Gastrocnemius medialis (tissue), 4 donors: ENCODE data around the gene AUTS2. TPM values are rescaled to one million over a fixed set of nuclear protein-coding genes. Genes with fewer than 3 reads are reported as not detected.

ENCODE experiments used
- ATAC-seq, 2 donors: fragments of 150-250 bp; one replicate each; pipeline ENCODE4 v1.9.1; 2016
- DNase-seq, 2 donors: peaks; one replicate each; pipeline ENCODE4 v3.0.0-alpha.2; 2019
- H3K27ac ChIP-seq, 4 donors: fragments of 200-600 bp; sonication (generic); 1 replicate in 1 of 4; 2 replicates in 3 of 4; pipeline ENCODE4 v1.5.1; 2016 to 2018; ENCODE audit warnings: mild to moderate bottlenecking in 2 of 4, moderate library complexity in 1 of 4
- H3K27me3 ChIP-seq, 3 donors: fragments of 200-600 bp; sonication (generic) in 2 of 3; 1 replicate in 1 of 3; 2 replicates in 2 of 3; pipeline versions ENCODE4 v1.5.1 to v1.6.0; 2016 to 2019; ENCODE audit warnings: mild to moderate bottlenecking in 1 of 3, moderate library complexity in 1 of 3
- H3K36me3 ChIP-seq, 2 donors: fragments of 200-600 bp; sonication (generic) in 1 of 2; one replicate each; pipeline ENCODE4 v1.5.1; 2017 to 2018
- H3K4me1 ChIP-seq, 2 donors: fragments of 200-600 bp; sonication (generic) in 1 of 2; one replicate each; pipeline ENCODE4 v1.5.1; 2016 to 2017; ENCODE audit warnings: mild to moderate bottlenecking in 2 of 2
- H3K4me3 ChIP-seq, 4 donors: fragments of 200-600 bp; sonication (generic) in 3 of 4; 1 replicate in 1 of 4; 2 replicates in 3 of 4; pipeline ENCODE4 v1.5.1; 2016 to 2019; ENCODE audit warnings: mild to moderate bottlenecking in 2 of 4
- H3K9me3 ChIP-seq, 3 donors: fragments of 200-600 bp; sonication (generic) in 2 of 3; 1 replicate in 1 of 3; 2 replicates in 2 of 3; pipeline ENCODE4 v1.5.1; 2016 to 2019
- POLR2A ChIP-seq, 2 donors: fragments of 450-650 bp; IDR thresholded peaks; one replicate each; pipeline ENCODE4 v1.6.1; 2017; ENCODE audit warnings: antibody characterized with exemption in 2 of 2, mild to moderate bottlenecking in 2 of 2, moderate library complexity in 2 of 2
- in situ Hi-C, 4 donors: fragments of 200-750 bp; cut with MboI; loops; one replicate each; pipeline versions ENCODE4 v1.15.0 to v1.8.0; 2017; ENCODE audit warnings: low sequenced_read_pairs in 4 of 4
- intact Hi-C: fragments of 100-400 bp; cut with DNase I; formaldehyde crosslinking; loops from one replicate; pipeline ENCODE4 v1.15.1; 2023; ENCODE audit warnings: low total_unique reads
- total RNA-seq, 4 donors: library from RNA; depleted of rRNA; stranded (reverse); fragments of >200 nt; gene quantifications; one replicate each; pipeline versions ENCODE4 v1.1.0 to v1.2.3, GENCODE V29; 2016
- TF ChIP-seq, protein P1 (sequence below), 5 experiments: fragments of 450-650 bp in 3 of 5; fragments of 200-600 bp in 2 of 5; sonication (generic) in 2 of 5; IDR thresholded peaks in 4 of 5; conservative IDR thresholded peaks in 1 of 5; 1 replicate in 4 of 5; 2 replicates in 1 of 5; pipeline ENCODE4 v1.5.1; 2016 to 2019; ENCODE audit warnings: antibody characterized with exemption in 5 of 5, mild to moderate bottlenecking in 3 of 5, moderate library complexity in 3 of 5

AUTS2 gene
- total RNA-seq, 4 donors from 2014 or later = 2.5 to 16.2 (median 8.5) TPM

DNA sequence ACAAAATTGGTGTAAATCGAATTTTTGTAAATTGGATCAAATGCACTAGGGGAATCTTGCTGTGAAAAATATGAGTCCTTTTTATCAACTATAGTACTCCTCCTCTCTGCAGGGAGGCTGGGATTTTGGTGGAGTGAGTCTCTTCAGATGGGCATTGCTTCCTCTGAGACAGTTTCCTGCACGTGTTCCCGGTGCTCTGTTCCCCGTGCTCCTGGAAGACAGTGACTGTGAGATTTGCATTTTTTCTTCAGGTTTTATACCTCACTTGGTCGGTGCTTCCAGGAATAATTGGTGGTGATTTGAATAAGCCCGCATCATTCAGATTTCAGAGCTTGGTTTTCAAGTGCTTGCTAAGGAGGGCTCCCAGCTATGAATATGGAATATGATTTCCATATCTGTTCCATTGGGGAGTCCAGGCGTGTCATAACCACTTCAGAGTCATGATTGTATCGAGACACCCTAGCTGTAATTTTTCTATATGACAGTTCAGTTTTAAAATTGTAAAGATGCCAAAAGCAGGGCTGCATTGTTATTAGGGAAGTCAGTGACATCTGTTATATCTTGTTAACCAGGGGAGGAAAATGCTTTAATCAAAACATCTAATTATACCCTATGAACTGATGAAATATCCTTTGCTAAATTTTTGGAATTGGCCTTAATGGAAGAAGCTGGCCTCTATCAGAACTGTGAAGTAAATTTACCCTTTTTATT, 12.3 kb downstream of the AUTS2 start:
- ATAC-seq (no peak), DNase-seq (no peak)
- H3K9me3 ChIP-seq = no peaks in the 10 kb centered on the region
- peaks cover 9 to 21% of the 10 kb centered on the region in 2 donors for H3K4me1 ChIP-seq
- no peak overlapping the region for H3K4me3 ChIP-seq
- in situ Hi-C loops (no loop called here), intact Hi-C loops (no loop called here)
- H3K27ac ChIP-seq = no peak overlapping the region
- H3K36me3 ChIP-seq = no peaks in the 10 kb centered on the region
- H3K27me3 ChIP-seq = no peaks in the 10 kb centered on the region
- TF ChIP-seq POLR2A (IDR thresholded peaks at IDR 0.05) = no peak
- TF ChIP-seq, protein P1, sequence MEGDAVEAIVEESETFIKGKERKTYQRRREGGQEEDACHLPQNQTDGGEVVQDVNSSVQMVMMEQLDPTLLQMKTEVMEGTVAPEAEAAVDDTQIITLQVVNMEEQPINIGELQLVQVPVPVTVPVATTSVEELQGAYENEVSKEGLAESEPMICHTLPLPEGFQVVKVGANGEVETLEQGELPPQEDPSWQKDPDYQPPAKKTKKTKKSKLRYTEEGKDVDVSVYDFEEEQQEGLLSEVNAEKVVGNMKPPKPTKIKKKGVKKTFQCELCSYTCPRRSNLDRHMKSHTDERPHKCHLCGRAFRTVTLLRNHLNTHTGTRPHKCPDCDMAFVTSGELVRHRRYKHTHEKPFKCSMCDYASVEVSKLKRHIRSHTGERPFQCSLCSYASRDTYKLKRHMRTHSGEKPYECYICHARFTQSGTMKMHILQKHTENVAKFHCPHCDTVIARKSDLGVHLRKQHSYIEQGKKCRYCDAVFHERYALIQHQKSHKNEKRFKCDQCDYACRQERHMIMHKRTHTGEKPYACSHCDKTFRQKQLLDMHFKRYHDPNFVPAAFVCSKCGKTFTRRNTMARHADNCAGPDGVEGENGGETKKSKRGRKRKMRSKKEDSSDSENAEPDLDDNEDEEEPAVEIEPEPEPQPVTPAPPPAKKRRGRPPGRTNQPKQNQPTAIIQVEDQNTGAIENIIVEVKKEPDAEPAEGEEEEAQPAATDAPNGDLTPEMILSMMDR (IDR thresholded peaks at IDR 0.05 in 4 of 5, conservative IDR thresholded peaks at IDR 0.05 in 1 of 5) = no peak

DNA sequence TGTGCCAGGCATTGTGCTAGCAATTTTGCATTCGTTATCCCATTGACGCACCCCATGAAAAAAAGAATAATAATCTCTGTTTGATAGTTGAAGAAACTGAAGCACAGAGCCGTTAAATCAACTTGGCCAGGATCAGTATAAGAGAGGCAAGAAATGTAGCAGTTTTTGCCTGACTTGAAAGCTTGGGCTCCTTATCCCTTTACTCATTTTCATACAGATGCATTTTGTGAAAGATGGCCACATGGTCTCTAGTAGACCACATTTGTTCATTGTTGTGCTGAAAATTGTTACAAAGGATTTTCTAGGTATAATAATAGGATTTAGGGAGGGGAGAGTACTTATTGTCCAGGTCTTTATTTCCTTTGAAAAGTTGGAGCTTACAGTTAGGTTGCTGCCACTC, 14.7 kb downstream of the AUTS2 start:
- no peaks in the 10 kb centered on the region for H3K9me3 ChIP-seq
- H3K4me1 ChIP-seq = peaks cover 3 to 15% of the 10 kb centered on the region in 2 donors
- DNase-seq (no peak), ATAC-seq (no peak)
- intact Hi-C loops (no loop called here), in situ Hi-C loops (no loop called here)
- no peaks in the 10 kb centered on the region for H3K27me3 ChIP-seq
- no peak overlapping the region for H3K4me3 ChIP-seq
- H3K36me3 ChIP-seq = no peaks in the 10 kb centered on the region
- no peak overlapping the region for H3K27ac ChIP-seq
- TF ChIP-seq, protein P1 (IDR thresholded peaks at IDR 0.05 in 4 of 5, conservative IDR thresholded peaks at IDR 0.05 in 1 of 5) = no peak
- TF ChIP-seq POLR2A (IDR thresholded peaks at IDR 0.05) = no peak

DNA sequence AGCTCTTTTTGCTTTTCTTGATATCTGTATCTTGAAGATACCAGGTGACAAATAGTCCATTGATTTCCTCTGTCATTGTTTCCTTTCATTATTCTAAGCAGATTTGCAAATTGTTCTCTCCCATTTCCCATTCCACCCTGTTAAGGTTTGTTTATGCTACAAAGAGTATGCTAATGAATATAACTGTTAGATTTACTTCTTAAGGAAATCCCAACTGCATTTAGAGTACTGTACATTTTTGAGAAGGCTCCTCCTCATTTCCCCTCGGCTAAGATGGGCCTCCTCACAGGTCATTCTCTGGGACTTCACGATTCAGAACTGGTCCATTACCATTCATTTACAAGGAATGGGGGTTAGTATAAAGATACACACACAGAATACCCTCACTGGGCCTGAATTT, 15.6 kb downstream of the AUTS2 start:
- TF ChIP-seq POLR2A (IDR thresholded peaks at IDR 0.05) = no peak
- TF ChIP-seq, protein P1 (IDR thresholded peaks at IDR 0.05 in 4 of 5, conservative IDR thresholded peaks at IDR 0.05 in 1 of 5) = no peak
- no peak for DNase-seq
- H3K36me3 ChIP-seq = no peaks in the 10 kb centered on the region
- H3K9me3 ChIP-seq = no peaks in the 10 kb centered on the region
- intact Hi-C loops = no loop called here
- H3K4me3 ChIP-seq = no peak overlapping the region
- no peak for ATAC-seq
- H3K27ac ChIP-seq = no peak overlapping the region
- peaks cover 0 to 15% of the 10 kb centered on the region in 2 donors for H3K4me1 ChIP-seq
- in situ Hi-C loops = no loop called here
- no peaks in the 10 kb centered on the region for H3K27me3 ChIP-seq

DNA sequence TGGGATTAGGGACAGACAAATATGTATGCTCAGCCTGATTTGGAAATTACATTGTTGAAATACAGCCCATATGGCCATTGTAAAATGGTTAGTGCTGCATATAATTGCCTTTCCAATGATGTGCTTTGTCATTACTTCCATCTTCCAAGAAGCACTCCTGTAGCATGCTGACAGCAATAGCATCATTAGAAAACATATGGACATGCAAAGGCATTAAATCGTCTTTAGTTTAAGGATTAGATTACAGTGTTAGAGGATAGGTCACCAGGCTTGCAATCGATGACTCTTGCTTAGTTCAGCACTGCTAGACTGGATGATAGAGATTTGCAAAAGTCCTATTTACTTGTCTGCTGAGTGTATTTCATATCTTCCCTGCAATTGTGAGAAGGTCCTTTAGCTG, 17.4 kb downstream of the AUTS2 start:
- no peaks in the 10 kb centered on the region for H3K27me3 ChIP-seq
- H3K27ac ChIP-seq = no peak overlapping the region
- ATAC-seq (no peak), DNase-seq (no peak)
- peaks cover 0 to 14% of the 10 kb centered on the region in 2 donors for H3K4me1 ChIP-seq
- no peaks in the 10 kb centered on the region for H3K9me3 ChIP-seq
- H3K4me3 ChIP-seq = no peak overlapping the region
- intact Hi-C loops = no loop called here
- in situ Hi-C loops = no loop called here
- no peaks in the 10 kb centered on the region for H3K36me3 ChIP-seq
- TF ChIP-seq POLR2A (IDR thresholded peaks at IDR 0.05) = no peak
- TF ChIP-seq, protein P1 (IDR thresholded peaks at IDR 0.05 in 4 of 5, conservative IDR thresholded peaks at IDR 0.05 in 1 of 5) = no peak

DNA sequence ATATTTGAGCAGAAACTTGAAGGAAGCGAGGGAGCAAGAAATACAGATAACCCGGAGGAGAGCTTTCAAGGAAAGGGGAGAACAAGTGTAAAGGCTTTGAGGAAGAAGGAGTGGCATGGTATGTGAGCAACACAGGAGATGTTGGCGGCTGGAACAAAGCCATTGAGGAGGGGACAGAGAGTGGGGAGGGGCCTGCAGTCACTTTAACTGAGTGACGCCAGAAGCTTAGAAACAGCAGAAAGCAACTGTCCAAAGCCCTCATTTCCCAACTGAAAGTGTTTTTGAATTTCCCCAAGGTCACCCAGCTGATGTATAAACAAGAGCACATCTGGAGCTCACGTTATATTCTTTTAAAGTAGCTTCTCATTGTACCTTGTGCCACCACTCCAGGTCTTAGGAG, 19.1 kb downstream of the AUTS2 start:
- intact Hi-C loops = no loop called here
- no peak for ATAC-seq

More for the DNA sequence above, 19.1 kb downstream of the AUTS2 start:
- no peak for TF ChIP-seq POLR2A (IDR thresholded peaks at IDR 0.05)
- TF ChIP-seq, protein P1 (IDR thresholded peaks at IDR 0.05 in 4 of 5, conservative IDR thresholded peaks at IDR 0.05 in 1 of 5) = no peak
- DNase-seq = no peak
- no peaks in the 10 kb centered on the region for H3K9me3 ChIP-seq
- no peaks in the 10 kb centered on the region for H3K36me3 ChIP-seq
- in situ Hi-C loops = no loop called here
- no peaks in the 10 kb centered on the region for H3K27me3 ChIP-seq
- no peak overlapping the region for H3K27ac ChIP-seq
- H3K4me1 ChIP-seq = peaks cover 0 to 18% of the 10 kb centered on the region in 2 donors
- H3K4me3 ChIP-seq = no peak overlapping the region
